Measurements from ENCODE around the gene CGB7.

Gene CGB7

GRCh38 chr19:49085868-49086232 lies 28.3 kb upstream of the CGB7 start:
- H3K27ac ChIP-seq (ENCODE audit: low read depth, low read length), result peak overlapping the region; percentile 56
- H3K36me3 ChIP-seq (ENCODE audit: control insufficient read depth, low read length), result peaks cover 50% of the 10 kb centered on the region
- H4K20me1 ChIP-seq (ENCODE audit: control insufficient read depth, insufficient read depth, low read depth, low read length), result peaks cover 32% of the 10 kb centered on the region
- no peaks in the 10 kb centered on the region for H3K9me3 ChIP-seq (ENCODE audit: control insufficient read depth, insufficient read depth, low read length)
- no peak for TF ChIP-seq EZH2phosphoT487 (IDR thresholded peaks at IDR 0.05; ENCODE audit: borderline replicate concordance, low read length)
- TF ChIP-seq, protein P1, sequence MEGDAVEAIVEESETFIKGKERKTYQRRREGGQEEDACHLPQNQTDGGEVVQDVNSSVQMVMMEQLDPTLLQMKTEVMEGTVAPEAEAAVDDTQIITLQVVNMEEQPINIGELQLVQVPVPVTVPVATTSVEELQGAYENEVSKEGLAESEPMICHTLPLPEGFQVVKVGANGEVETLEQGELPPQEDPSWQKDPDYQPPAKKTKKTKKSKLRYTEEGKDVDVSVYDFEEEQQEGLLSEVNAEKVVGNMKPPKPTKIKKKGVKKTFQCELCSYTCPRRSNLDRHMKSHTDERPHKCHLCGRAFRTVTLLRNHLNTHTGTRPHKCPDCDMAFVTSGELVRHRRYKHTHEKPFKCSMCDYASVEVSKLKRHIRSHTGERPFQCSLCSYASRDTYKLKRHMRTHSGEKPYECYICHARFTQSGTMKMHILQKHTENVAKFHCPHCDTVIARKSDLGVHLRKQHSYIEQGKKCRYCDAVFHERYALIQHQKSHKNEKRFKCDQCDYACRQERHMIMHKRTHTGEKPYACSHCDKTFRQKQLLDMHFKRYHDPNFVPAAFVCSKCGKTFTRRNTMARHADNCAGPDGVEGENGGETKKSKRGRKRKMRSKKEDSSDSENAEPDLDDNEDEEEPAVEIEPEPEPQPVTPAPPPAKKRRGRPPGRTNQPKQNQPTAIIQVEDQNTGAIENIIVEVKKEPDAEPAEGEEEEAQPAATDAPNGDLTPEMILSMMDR (IDR thresholded peaks at IDR 0.05; ENCODE audit: low read depth, low read length, poor library complexity, severe bottlenecking), result no peak
- peak overlapping the region; percentile 79 for H3K4me2 ChIP-seq (ENCODE audit: low read length)
- no peaks in the 10 kb centered on the region for H3K9me2 ChIP-seq (replicated peaks; ENCODE audit: control insufficient read depth, low read length)
- peak overlapping the region; percentile 94 for H3K4me3 ChIP-seq (ENCODE audit: low read length)
- H3K27me3 ChIP-seq (ENCODE audit: control insufficient read depth, low read length), result no peaks in the 10 kb centered on the region
- H3F3A ChIP-seq (ENCODE audit: control insufficient read depth, insufficient read depth), result no peaks in the 10 kb centered on the region
- H3K79me2 ChIP-seq (ENCODE audit: control insufficient read depth, low read length), result peaks cover 56% of the 10 kb centered on the region
- peaks cover 22% of the 10 kb centered on the region for H3K4me1 ChIP-seq (ENCODE audit: control insufficient read depth, low read length)

GRCh38 chr19:49085020-49085867 lies 27.7 kb upstream of the CGB7 start, which contains the start of gene SNRNP70:
TSS of gene SNRNP70 (plus strand) at chr19:49085451. CDS start at chr19:49086415, 964 bp downstream.
- Histone ChIP-seq H3K36me3 (ENCODE audit: control insufficient read depth, low read length) (peaks cover 44% of the 10 kb centered on the region), H3K4me2 (ENCODE audit: low read length) (peak within 1 kb of the TSS; percentile 79), H4K20me1 (ENCODE audit: control insufficient read depth, insufficient read depth, low read depth, low read length) (peaks cover 28% of the 10 kb centered on the region), H3K9me3 (ENCODE audit: control insufficient read depth, insufficient read depth, low read length) (no peaks in the 10 kb centered on the region), H3F3A (ENCODE audit: control insufficient read depth, insufficient read depth) (no peaks in the 10 kb centered on the region), H3K4me1 (ENCODE audit: control insufficient read depth, low read length) (peaks cover 22% of the 10 kb centered on the region), H3K9me2 (replicated peaks; ENCODE audit: control insufficient read depth, low read length) (no peaks in the 10 kb centered on the region), H3K79me2 (ENCODE audit: control insufficient read depth, low read length) (peaks cover 50% of the 10 kb centered on the region), H3K27ac (ENCODE audit: low read depth, low read length) (peak within 1 kb of the TSS; percentile 56), H3K4me3 (ENCODE audit: low read length) (peak within 1 kb of the TSS; percentile 94), H3K27me3 (ENCODE audit: control insufficient read depth, low read length) (no peaks in the 10 kb centered on the region)
- TF ChIP-seq, protein P1 (IDR thresholded peaks at IDR 0.05; ENCODE audit: low read depth, low read length, poor library complexity, severe bottlenecking), result no peak
- no peak for TF ChIP-seq EZH2phosphoT487 (IDR thresholded peaks at IDR 0.05; ENCODE audit: borderline replicate concordance, low read length)

DNA sequence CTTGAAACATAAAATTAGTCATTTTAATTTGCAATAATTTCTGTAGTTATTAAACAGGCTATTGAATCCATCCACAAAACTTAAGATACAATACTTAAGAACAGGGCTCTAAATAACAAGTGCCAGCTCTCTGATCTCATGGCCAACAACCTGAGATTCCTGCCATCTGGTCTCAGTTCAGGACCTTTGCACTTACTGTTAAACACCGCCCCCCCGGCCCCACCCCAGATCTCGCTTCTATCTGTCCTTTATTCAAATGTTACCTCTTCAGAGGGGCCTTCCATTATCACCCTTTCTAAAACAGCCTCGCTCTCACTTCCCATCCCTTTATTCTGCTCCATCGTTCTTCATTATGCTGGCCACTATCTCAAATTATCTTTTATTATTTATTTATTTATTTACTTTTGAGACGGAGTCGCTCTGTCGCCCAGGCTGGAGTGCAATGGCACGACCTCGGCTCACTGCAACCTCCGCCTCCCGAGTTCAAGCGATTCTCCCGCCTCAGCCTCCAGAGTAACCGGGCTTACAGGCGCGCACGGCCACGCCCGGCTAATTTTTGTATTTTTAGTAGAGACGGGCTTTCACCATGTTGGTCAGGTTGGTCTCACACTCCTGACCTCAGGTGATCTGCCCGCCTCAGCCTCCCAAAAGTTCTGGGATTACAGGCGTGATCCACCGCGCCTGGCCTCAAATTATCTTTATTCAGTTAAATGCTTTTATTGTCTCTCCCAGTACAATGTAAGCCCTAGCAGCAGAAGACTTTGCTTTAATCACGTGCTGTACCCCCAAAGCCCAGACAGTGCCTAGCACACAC lies 26.9 kb upstream of the CGB7 start:
- H3K4me2 ChIP-seq (ENCODE audit: low read length), result peak overlapping the region; percentile 79
- no peaks in the 10 kb centered on the region for H3K27me3 ChIP-seq (ENCODE audit: control insufficient read depth, low read length)
- no peak for TF ChIP-seq EZH2phosphoT487 (IDR thresholded peaks at IDR 0.05; ENCODE audit: borderline replicate concordance, low read length)
- TF ChIP-seq, protein P1 (IDR thresholded peaks at IDR 0.05; ENCODE audit: low read depth, low read length, poor library complexity, severe bottlenecking), result no peak
- peaks cover 37% of the 10 kb centered on the region for H3K36me3 ChIP-seq (ENCODE audit: control insufficient read depth, low read length)
- H3K27ac ChIP-seq (ENCODE audit: low read depth, low read length), result peak overlapping the region; percentile 56
- no peaks in the 10 kb centered on the region for H3K9me3 ChIP-seq (ENCODE audit: control insufficient read depth, insufficient read depth, low read length)
- H3K4me3 ChIP-seq (ENCODE audit: low read length), result peak overlapping the region; percentile 94
- H3K4me1 ChIP-seq (ENCODE audit: control insufficient read depth, low read length), result peaks cover 22% of the 10 kb centered on the region
- peaks cover 25% of the 10 kb centered on the region for H4K20me1 ChIP-seq (ENCODE audit: control insufficient read depth, insufficient read depth, low read depth, low read length)
- no peaks in the 10 kb centered on the region for H3K9me2 ChIP-seq (replicated peaks; ENCODE audit: control insufficient read depth, low read length)
- H3F3A ChIP-seq (ENCODE audit: control insufficient read depth, insufficient read depth), result no peaks in the 10 kb centered on the region
- peaks cover 42% of the 10 kb centered on the region for H3K79me2 ChIP-seq (ENCODE audit: control insufficient read depth, low read length)

All from DOHH2 (cell line).